HG03066 (cell line): ENCODE measurements around the gene PFDN6.

Source experiments
- ATAC-seq: cut with Tn5 transposase; IDR thresholded peaks from one replicate; pipeline ENCODE4 v1.9.1; 2021; ENCODE audit warnings: low read depth; ENCODE audit not compliant: unreplicated experiment

The PFDN6 gene

GRCh38 chr6:33314943-33315792 lies 25.8 kb downstream of the PFDN6 start:
- ATAC-seq, result no peak

GRCh38 chr6:33315793-33316602 lies 26.6 kb downstream of the PFDN6 start:
- ATAC-seq, result no peak

- ATAC-seq, result no peak
These were observed 27.4 kb downstream of the PFDN6 start for GRCh38 chr6:33316603-33317418.

- no peak for ATAC-seq
These were observed 27.9 kb downstream of the PFDN6 start for GRCh38 chr6:33317419-33317668.

GRCh38 chr6:33317669-33318425 lies 28.4 kb downstream of the PFDN6 start, which contains the start of gene ZBTB22:
Gene ZBTB22 (minus strand): TSS chr6:33317744. CDS start chr6:33316916, 828 bp downstream.
- ATAC-seq, result peak; percentile 52

GRCh38 chr6:33318426-33319073 lies 29.1 kb downstream of the PFDN6 start:
- no peak for ATAC-seq

- ATAC-seq, result no peak
These were observed 30.5 kb downstream of the PFDN6 start for GRCh38 chr6:33319939-33320314.

- no peak for ATAC-seq
These were observed 31.1 kb downstream of the PFDN6 start for GRCh38 chr6:33320315-33321181.

GRCh38 chr6:33321227-33321626 lies 31.8 kb downstream of the PFDN6 start:
- ATAC-seq, result no peak

- ATAC-seq, result no peak
These were observed 34.2 kb downstream of the PFDN6 start for GRCh38 chr6:33323623-33323948.

- ATAC-seq, result no peak
These were observed 34.7 kb downstream of the PFDN6 start for GRCh38 chr6:33324125-33324524.

- ATAC-seq, result no peak
These were observed 39.7 kb downstream of the PFDN6 start for GRCh38 chr6:33329058-33329457.

- ATAC-seq, result no peak
These were observed 41.3 kb downstream of the PFDN6 start for GRCh38 chr6:33330736-33331135.

GRCh38 chr6:33333666-33334065 lies 44.3 kb downstream of the PFDN6 start:
- no peak for ATAC-seq

GRCh38 chr6:33335916-33336315 lies 46.5 kb downstream of the PFDN6 start:
- ATAC-seq, result no peak

GRCh38 chr6:33336495-33336894 lies 47.1 kb downstream of the PFDN6 start:
- ATAC-seq, result no peak

GRCh38 chr6:33339193-33339592 lies 49.8 kb downstream of the PFDN6 start:
- no peak for ATAC-seq
